Measurements from ENCODE around the gene ANKRD10. TPM values are rescaled to one million over a fixed set of nuclear protein-coding genes. Genes with fewer than 3 reads are reported as not detected.
A peak's percentile ranks its signal among the peaks of the same experiment; 100 is the strongest.
"Not testable (repeated sequence)": the region's sequence is repeated elsewhere in the genome, so short reads cannot be mapped to it uniquely, and the experiment has no call there.

Gene ANKRD10
- total RNA-seq, 1 experiment from 2014 or later = 159 TPM

GRCh38 chr13:110957181-110957884 lies 42.5 kb upstream of the ANKRD10 start:
- no CpG with 5 or more reads among the region's 10 CpGs for WGBS (ENCODE audit: extremely low coverage, insufficient read length, low lambda C conversion rate)
- H3K36me3 Mint-ChIP-seq (ENCODE audit: insufficient read depth in 1 of 3, low read depth in 3 of 3) = peaks cover 4 to 12% (median 9%) of the 10 kb centered on the region in 3 experiments; a peak in 6 of 7 replicates
- H3K56ac ChIP-seq (ENCODE audit: insufficient read length, low read depth, low read length) = no peak overlapping the region
- H4K20me1 ChIP-seq (ENCODE audit: control insufficient read depth, insufficient read depth, insufficient read length) = no peaks in the 10 kb centered on the region
- no peaks in the 10 kb centered on the region for H3K79me2 ChIP-seq (ENCODE audit: insufficient read depth, low read length)
- H3K9me3 Mint-ChIP-seq = peaks cover 23 to 30% of the 10 kb centered on the region in 2 experiments
- no peaks in the 10 kb centered on the region for H3K79me1 ChIP-seq (ENCODE audit: insufficient read depth, low read depth, low read length, poor library complexity, severe bottlenecking)
- H3K4me3 Mint-ChIP-seq = no peak overlapping the region
- H2BK120ac ChIP-seq (ENCODE audit: low read depth, low read length, poor library complexity, severe bottlenecking) = no peak overlapping the region
- H3K4ac ChIP-seq (ENCODE audit: low read depth, low read length) = no peak overlapping the region
- H4K5ac ChIP-seq (ENCODE audit: insufficient read length, low read depth, low read length) = no peak overlapping the region
- H3K27me3 ChIP-seq (ENCODE audit: insufficient read depth, low read length) = no peaks in the 10 kb centered on the region
- H3K18ac ChIP-seq (ENCODE audit: insufficient read length, low read depth, low read length) = no peak overlapping the region
- peak; percentile 74 for TF ChIP-seq CTCF (conservative IDR thresholded peaks at IDR 0.05)
- no peak overlapping the region for H2BK12ac ChIP-seq (ENCODE audit: insufficient read length, low read depth, low read length)
- H2BK20ac ChIP-seq (ENCODE audit: low read depth, low read length, poor library complexity, severe bottlenecking) = no peak overlapping the region
- no peaks in the 10 kb centered on the region for H3K9me3 ChIP-seq (ENCODE audit: control insufficient read depth, low read depth, low read length)
- H3K4me1 Mint-ChIP-seq = no peaks in the 10 kb centered on the region
- H2AK5ac ChIP-seq (ENCODE audit: insufficient read length, low read length) = no peak overlapping the region
- no peak overlapping the region for H3T11ph ChIP-seq (ENCODE audit: low read length)
- no peak overlapping the region for H3K9ac ChIP-seq (ENCODE audit: extremely low read depth, insufficient read length, low read length)
- no peak overlapping the region for H2AFZ ChIP-seq (ENCODE audit: low read length)
- H3K27ac Mint-ChIP-seq = no peak overlapping the region; a peak in 1 of 7 replicates
- H3K23me2 ChIP-seq (ENCODE audit: insufficient read length, low read depth, low read length, poor library complexity, severe bottlenecking) = no peaks in the 10 kb centered on the region
- H2BK15ac ChIP-seq (ENCODE audit: low read depth, low read length) = no peak overlapping the region
- H3K27me3 Mint-ChIP-seq (ENCODE audit: low read depth) = no peaks in the 10 kb centered on the region; the same call in 1 of the 2 replicates
- no peak for DNase-seq
- no peak overlapping the region for H3K14ac ChIP-seq (ENCODE audit: insufficient read depth, low read length)
- H2BK5ac ChIP-seq (ENCODE audit: insufficient read length, low read length) = no peak overlapping the region
- no peak overlapping the region for H4K8ac ChIP-seq (replicated peaks; ENCODE audit: insufficient read length, low read depth, low read length)
- no peaks in the 10 kb centered on the region for H3K4me1 ChIP-seq (ENCODE audit: insufficient read depth, low read length)
- H3K27ac ChIP-seq (ENCODE audit: insufficient read length, low read depth, low read length) = no peak overlapping the region
- no peak overlapping the region for H3K23ac ChIP-seq (ENCODE audit: insufficient read length, low read depth, low read length)
- no peak overlapping the region for H3K4me2 ChIP-seq (ENCODE audit: insufficient read depth, insufficient read length, low read length)
- H4K91ac ChIP-seq (ENCODE audit: insufficient read length, low read depth, low read length) = no peak overlapping the region

- H2AFZ ChIP-seq (ENCODE audit: low read length); H4K5ac ChIP-seq (ENCODE audit: insufficient read length, low read depth, low read length); H3K79me1 ChIP-seq (ENCODE audit: insufficient read depth, low read depth, low read length, poor library complexity, severe bottlenecking); H3K27me3 Mint-ChIP-seq (ENCODE audit: low read depth); H3K9ac ChIP-seq (ENCODE audit: extremely low read depth, insufficient read length, low read length); H2BK12ac ChIP-seq (ENCODE audit: insufficient read length, low read depth, low read length); H3K18ac ChIP-seq (ENCODE audit: insufficient read length, low read depth, low read length); H3K4me3 Mint-ChIP-seq; H3K27me3 ChIP-seq (ENCODE audit: insufficient read depth, low read length); H4K20me1 ChIP-seq (ENCODE audit: control insufficient read depth, insufficient read depth, insufficient read length); H3K23ac ChIP-seq (ENCODE audit: insufficient read length, low read depth, low read length); H3T11ph ChIP-seq (ENCODE audit: low read length); H4K91ac ChIP-seq (ENCODE audit: insufficient read length, low read depth, low read length); H3K4ac ChIP-seq (ENCODE audit: low read depth, low read length); H3K14ac ChIP-seq (ENCODE audit: insufficient read depth, low read length); H3K4me2 ChIP-seq (ENCODE audit: insufficient read depth, insufficient read length, low read length); H3K36me3 Mint-ChIP-seq (ENCODE audit: insufficient read depth in 1 of 3, low read depth in 3 of 3); H2AK5ac ChIP-seq (ENCODE audit: insufficient read length, low read length); H2BK120ac ChIP-seq (ENCODE audit: low read depth, low read length, poor library complexity, severe bottlenecking); H3K23me2 ChIP-seq (ENCODE audit: insufficient read length, low read depth, low read length, poor library complexity, severe bottlenecking); DNase-seq; H4K8ac ChIP-seq (replicated peaks; ENCODE audit: insufficient read length, low read depth, low read length); H3K4me1 ChIP-seq (ENCODE audit: insufficient read depth, low read length); H3K4me1 Mint-ChIP-seq; H2BK20ac ChIP-seq (ENCODE audit: low read depth, low read length, poor library complexity, severe bottlenecking); H3K27ac Mint-ChIP-seq; H2BK15ac ChIP-seq (ENCODE audit: low read depth, low read length); H3K9me3 ChIP-seq (ENCODE audit: control insufficient read depth, low read depth, low read length); H2BK5ac ChIP-seq (ENCODE audit: insufficient read length, low read length); H3K79me2 ChIP-seq (ENCODE audit: insufficient read depth, low read length); H3K27ac ChIP-seq (ENCODE audit: insufficient read length, low read depth, low read length); H3K56ac ChIP-seq (ENCODE audit: insufficient read length, low read depth, low read length): not testable (repeated sequence)
- no CpG with 5 or more reads among the region's 12 CpGs for WGBS (ENCODE audit: extremely low coverage, insufficient read length, low lambda C conversion rate)
- H3K9me3 Mint-ChIP-seq = peaks cover 12 to 19% of the 10 kb centered on the region in 2 experiments
These were observed 41.3 kb upstream of the ANKRD10 start for GRCh38 chr13:110956216-110956615.
